ENCODE data around the gene MECR.
A peak's percentile ranks its signal among the peaks of the same experiment; 100 is the strongest.
"Not testable (repeated sequence)": the region's sequence is repeated elsewhere in the genome, so short reads cannot be mapped to it uniquely, and the experiment has no call there.

MECR gene

GRCh38 chr1:29235955-29236711, 5.4 kb upstream of the MECR start, which contains the start of gene PTPRU:
PTPRU (plus strand) TSS chr1:29236522; CDS start chr1:29236645, 123 bp downstream.
- peak; percentile 73 to 74 for DNase-seq (ENCODE audit: low read depth in 2 of 2)

GRCh38 chr1:29234881-29235280, 4.1 kb upstream of the MECR start:
- not testable (repeated sequence) for DNase-seq (ENCODE audit: low read depth in 2 of 2)

GRCh38 chr1:29234471-29234870, 3.7 kb upstream of the MECR start:
- DNase-seq (ENCODE audit: low read depth in 2 of 2): no peak

- DNase-seq (ENCODE audit: low read depth in 2 of 2): no peak
These were observed 3.0 kb upstream of the MECR start for GRCh38 chr1:29233693-29234092.

- DNase-seq (ENCODE audit: low read depth in 2 of 2): no peak
These were observed 1.7 kb upstream of the MECR start for GRCh38 chr1:29232387-29232786.

GRCh38 chr1:29230204-29230552, 556 bp downstream of the MECR start:
- DNase-seq (ENCODE audit: low read depth in 2 of 2): no peak

- DNase-seq (ENCODE audit: low read depth in 2 of 2): no peak
These were observed 3.2 kb downstream of the MECR start for GRCh38 chr1:29227511-29227910.

GRCh38 chr1:29225361-29225760, 5.4 kb downstream of the MECR start:
- no peak for DNase-seq (ENCODE audit: low read depth in 2 of 2)

- DNase-seq (ENCODE audit: low read depth in 2 of 2): no peak
These were observed 6.3 kb downstream of the MECR start for GRCh38 chr1:29224356-29224837.

GRCh38 chr1:29223521-29223920, 7.2 kb downstream of the MECR start:
- DNase-seq (ENCODE audit: low read depth in 2 of 2): no peak

- no peak for DNase-seq (ENCODE audit: low read depth in 2 of 2)
These were observed 8.0 kb downstream of the MECR start for GRCh38 chr1:29222686-29223085.

- DNase-seq (ENCODE audit: low read depth in 2 of 2): not testable (repeated sequence)
These were observed 8.5 kb downstream of the MECR start for GRCh38 chr1:29222260-29222659.

- DNase-seq (ENCODE audit: low read depth in 2 of 2): no peak
These were observed 9.4 kb downstream of the MECR start for GRCh38 chr1:29221296-29221695.

GRCh38 chr1:29218223-29218622, 12.5 kb downstream of the MECR start:
- DNase-seq (ENCODE audit: low read depth in 2 of 2): no peak

- no peak for DNase-seq (ENCODE audit: low read depth in 2 of 2)
These were observed 13.1 kb downstream of the MECR start for GRCh38 chr1:29217633-29218032.

GRCh38 chr1:29213055-29213454, 17.7 kb downstream of the MECR start:
- DNase-seq (ENCODE audit: low read depth in 2 of 2): no peak

- no peak for DNase-seq (ENCODE audit: low read depth in 2 of 2)
These were observed 19.4 kb downstream of the MECR start for GRCh38 chr1:29211086-29212030.

- DNase-seq (ENCODE audit: low read depth in 2 of 2): no peak
These were observed 20.3 kb downstream of the MECR start for GRCh38 chr1:29210278-29211085.

GRCh38 chr1:29209173-29209572, 21.6 kb downstream of the MECR start:
- DNase-seq (ENCODE audit: low read depth in 2 of 2): no peak

- no peak for DNase-seq (ENCODE audit: low read depth in 2 of 2)
These were observed 22.3 kb downstream of the MECR start for GRCh38 chr1:29208442-29208841.

- DNase-seq (ENCODE audit: low read depth in 2 of 2): peak; percentile 75 to 81
These were observed 28.0 kb downstream of the MECR start for GRCh38 chr1:29202584-29203340.
